Middle frontal gyrus (tissue), 1 donor: ENCODE data around the gene ANKUB1.

Experiments
- DNase-seq: peaks from one replicate; pipeline ENCODE4 v3.0.0-alpha.2; 2015; ENCODE audit warnings: low spot score; ENCODE audit errors: extremely low spot score

ANKUB1 gene

GRCh38 chr3:149810846-149811245 lies 18.5 kb upstream of the ANKUB1 start:
- DNase-seq, result no peak

- DNase-seq, result no peak
These were observed 17.3 kb upstream of the ANKUB1 start for GRCh38 chr3:149809699-149810098.

- no peak for DNase-seq
These were observed 16.0 kb upstream of the ANKUB1 start for GRCh38 chr3:149808209-149808829.

GRCh38 chr3:149806171-149806778 lies 13.9 kb upstream of the ANKUB1 start:
- DNase-seq, result no peak

- no peak for DNase-seq
These were observed 9.3 kb upstream of the ANKUB1 start for GRCh38 chr3:149801639-149802038.

GRCh38 chr3:149801195-149801594 lies 8.8 kb upstream of the ANKUB1 start:
- DNase-seq, result no peak

- DNase-seq, result no peak
These were observed 8.3 kb upstream of the ANKUB1 start for GRCh38 chr3:149800693-149801092.

- DNase-seq, result no peak
These were observed 3.7 kb upstream of the ANKUB1 start for GRCh38 chr3:149796026-149796425.

- DNase-seq, result no peak
These were observed 1.7 kb downstream of the ANKUB1 start for GRCh38 chr3:149790698-149791097.

- DNase-seq, result no peak
These were observed 2.1 kb downstream of the ANKUB1 start for GRCh38 chr3:149790268-149790667.

- no peak for DNase-seq
These were observed 8.2 kb downstream of the ANKUB1 start for GRCh38 chr3:149784064-149784704.

GRCh38 chr3:149783576-149783975 lies 8.8 kb downstream of the ANKUB1 start:
- DNase-seq, result no peak

GRCh38 chr3:149781741-149782140 lies 10.6 kb downstream of the ANKUB1 start:
- DNase-seq, result no peak

- no peak for DNase-seq
These were observed 11.1 kb downstream of the ANKUB1 start for GRCh38 chr3:149781211-149781610.

GRCh38 chr3:149777414-149778214 lies 14.7 kb downstream of the ANKUB1 start:
- DNase-seq, result no peak

GRCh38 chr3:149776170-149776569 lies 16.2 kb downstream of the ANKUB1 start:
- no peak for DNase-seq

GRCh38 chr3:149772861-149773260 lies 19.5 kb downstream of the ANKUB1 start:
- no peak for DNase-seq

- no peak for DNase-seq
These were observed 20.6 kb downstream of the ANKUB1 start for GRCh38 chr3:149771652-149772271.

- DNase-seq, result no peak
These were observed 22.1 kb downstream of the ANKUB1 start for GRCh38 chr3:149770246-149770645.

GRCh38 chr3:149768704-149769103 lies 23.6 kb downstream of the ANKUB1 start:
- DNase-seq, result no peak

- DNase-seq, result peak; percentile 72
These were observed 24.6 kb downstream of the ANKUB1 start for GRCh38 chr3:149767720-149768119.
